Measurements from ENCODE around the gene PKLR. TPM values are rescaled to one million over a fixed set of nuclear protein-coding genes. Genes with fewer than 3 reads are reported as not detected.
"Not testable (repeated sequence)": the region's sequence is repeated elsewhere in the genome, so short reads cannot be mapped to it uniquely, and the experiment has no call there.

The PKLR gene
- total and polyA plus RNA-seq, 2 donors (not counting 1 experiment from before 2014, with no cell fraction given): not detected

DNA sequence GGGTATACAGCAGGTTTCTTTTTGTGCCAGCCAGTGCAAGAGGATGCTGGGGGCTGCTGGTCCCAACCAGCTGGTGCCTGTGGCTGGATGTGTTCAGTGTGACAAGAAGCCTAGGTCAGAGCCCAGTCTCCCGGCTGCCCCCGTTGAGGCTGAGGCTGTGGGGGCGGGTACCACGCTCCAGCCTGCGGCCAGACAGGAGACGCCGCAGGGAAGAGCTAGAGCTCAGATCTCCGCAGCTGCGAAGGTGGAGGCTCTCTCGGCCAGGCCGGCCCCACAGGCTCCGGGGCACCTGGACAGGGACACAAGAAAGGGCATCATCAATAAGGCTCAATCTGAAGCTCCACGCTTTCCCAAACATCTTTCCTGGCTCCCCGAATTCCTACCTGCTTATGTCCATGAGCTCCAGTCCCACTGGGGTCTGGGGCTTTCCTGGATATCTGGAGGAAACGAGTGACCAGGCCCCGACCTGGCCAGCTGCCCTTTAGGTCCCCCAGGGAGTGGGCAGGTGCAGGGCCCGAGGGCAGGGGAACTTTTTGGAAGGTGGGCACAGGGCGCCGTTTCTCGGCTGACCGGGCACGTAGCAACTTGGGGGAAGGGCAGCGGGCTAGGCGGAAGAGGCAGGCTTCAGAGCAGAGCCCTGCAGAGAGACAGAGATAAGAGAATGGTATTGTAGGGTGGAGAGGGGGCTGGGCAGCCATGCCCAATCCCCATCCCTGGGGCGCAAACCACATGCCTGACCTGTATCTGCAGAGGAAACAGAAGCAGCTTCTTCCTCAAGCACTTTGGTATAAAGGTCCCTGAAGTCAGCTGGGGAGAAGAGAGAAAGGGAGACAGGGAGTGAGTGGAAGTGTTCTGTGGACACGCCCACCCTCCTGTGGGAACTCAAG is 53.3 kb downstream of the PKLR start:
- ChIA-PET POLR2A (interaction anchor here (0.6 kb wide), 1 partner anchor 23 kb away, joined by 3 read pairs; no protein-coding TSS in a partner anchor), CTCF (interaction anchor here (0.6 to 5.8 kb wide), 11 partner anchors 13 to 343 kb away, joined by 3 to 71 read pairs (median 4); partner anchors contain the start of genes CLK2, KRTCAP2, MTX1 and SCAMP3)
- H3K27ac Mint-ChIP-seq: no peak overlapping the region

GRCh38 chr1:155246796-155247195 is 54.4 kb downstream of the PKLR start:
- H3K27ac ChIP-seq (ENCODE audit: low read length in 2 of 2): not testable (repeated sequence)

More for the DNA sequence above, 53.3 kb downstream of the PKLR start:
- Histone ChIP-seq H3K9ac (ENCODE audit: low read length) (no peak overlapping the region), H4K20me1 (ENCODE audit: control insufficient read depth, insufficient read depth, low read length, poor library complexity, severe bottlenecking) (no peaks in the 10 kb centered on the region), H3K27me3 (replicated peaks in 1 of 4; ENCODE audit: control extremely low read depth in 1 of 4, control insufficient read depth in 3 of 4, insufficient read depth in 4 of 4, low read length in 3 of 4) (no peaks in the 10 kb centered on the region), H3K27ac (ENCODE audit: low read length in 2 of 2) (no peak overlapping the region), H3K79me2 (ENCODE audit: control insufficient read depth, insufficient read depth, low read length) (no peaks in the 10 kb centered on the region), H3K4me2 (replicated peaks; ENCODE audit: low read depth, low read length, poor library complexity, severe bottlenecking) (no peak overlapping the region), H2AFZ (ENCODE audit: insufficient read depth, low read depth, low read length, poor library complexity, severe bottlenecking) (no peak overlapping the region), H3K36me3 (replicated peaks in 1 of 2; ENCODE audit: control extremely low read depth in 1 of 2, control insufficient read depth in 1 of 2, extremely low read depth in 1 of 2, insufficient read depth in 2 of 2, low read length in 1 of 2) (no peaks in the 10 kb centered on the region), H3K9me3 (ENCODE audit: control extremely low read depth in 1 of 3, control insufficient read depth in 2 of 3, insufficient read depth in 1 of 3, low read length in 2 of 3) (peaks cover 0 to 4% (median 2%) of the 10 kb centered on the region in 3 donors), H3K4me1 (ENCODE audit: control insufficient read depth in 2 of 2, insufficient read depth in 2 of 2, low read length in 2 of 2) (peaks cover 17 to 30% of the 10 kb centered on the region in 2 donors), H3K4me3 (ENCODE audit: control extremely low read depth in 1 of 5, extremely low read depth in 1 of 5, insufficient read depth in 1 of 5, low read depth in 2 of 5, low read length in 4 of 5) (no peak overlapping the region)
- Mint-ChIP-seq H3K4me1 (peaks cover 25% of the 10 kb centered on the region), H3K4me3 (no peak overlapping the region), H3K9me3 (ENCODE audit: insufficient read depth) (no peaks in the 10 kb centered on the region), H3K27me3 (peaks cover 4% of the 10 kb centered on the region)
- no peak for ATAC-seq (ENCODE audit: low read depth)
- intact Hi-C loops (cut with micrococcal nuclease): no loop called here
- TF ChIP-seq, protein P1, sequence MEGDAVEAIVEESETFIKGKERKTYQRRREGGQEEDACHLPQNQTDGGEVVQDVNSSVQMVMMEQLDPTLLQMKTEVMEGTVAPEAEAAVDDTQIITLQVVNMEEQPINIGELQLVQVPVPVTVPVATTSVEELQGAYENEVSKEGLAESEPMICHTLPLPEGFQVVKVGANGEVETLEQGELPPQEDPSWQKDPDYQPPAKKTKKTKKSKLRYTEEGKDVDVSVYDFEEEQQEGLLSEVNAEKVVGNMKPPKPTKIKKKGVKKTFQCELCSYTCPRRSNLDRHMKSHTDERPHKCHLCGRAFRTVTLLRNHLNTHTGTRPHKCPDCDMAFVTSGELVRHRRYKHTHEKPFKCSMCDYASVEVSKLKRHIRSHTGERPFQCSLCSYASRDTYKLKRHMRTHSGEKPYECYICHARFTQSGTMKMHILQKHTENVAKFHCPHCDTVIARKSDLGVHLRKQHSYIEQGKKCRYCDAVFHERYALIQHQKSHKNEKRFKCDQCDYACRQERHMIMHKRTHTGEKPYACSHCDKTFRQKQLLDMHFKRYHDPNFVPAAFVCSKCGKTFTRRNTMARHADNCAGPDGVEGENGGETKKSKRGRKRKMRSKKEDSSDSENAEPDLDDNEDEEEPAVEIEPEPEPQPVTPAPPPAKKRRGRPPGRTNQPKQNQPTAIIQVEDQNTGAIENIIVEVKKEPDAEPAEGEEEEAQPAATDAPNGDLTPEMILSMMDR (IDR thresholded peaks at IDR 0.05): no peak
- no peak for DNase-seq
- WGBS (ENCODE audit: insufficient coverage): 93% methylated on average over 24 of the region's 26 CpGs

More at GRCh38 chr1:155246796-155247195, 54.4 kb downstream of the PKLR start:
- H3K9ac ChIP-seq (ENCODE audit: low read length); H4K20me1 ChIP-seq (ENCODE audit: control insufficient read depth, insufficient read depth, low read length, poor library complexity, severe bottlenecking); H3K27me3 ChIP-seq (replicated peaks in 1 of 4; ENCODE audit: control extremely low read depth in 1 of 4, control insufficient read depth in 3 of 4, insufficient read depth in 4 of 4, low read length in 3 of 4); H3K36me3 ChIP-seq (replicated peaks in 1 of 2; ENCODE audit: control extremely low read depth in 1 of 2, control insufficient read depth in 1 of 2, extremely low read depth in 1 of 2, insufficient read depth in 2 of 2, low read length in 1 of 2); H3K4me3 Mint-ChIP-seq; H2AFZ ChIP-seq (ENCODE audit: insufficient read depth, low read depth, low read length, poor library complexity, severe bottlenecking); DNase-seq; H3K79me2 ChIP-seq (ENCODE audit: control insufficient read depth, insufficient read depth, low read length); ATAC-seq (ENCODE audit: low read depth); H3K27me3 Mint-ChIP-seq; H3K27ac Mint-ChIP-seq; H3K4me3 ChIP-seq (ENCODE audit: control extremely low read depth in 1 of 5, extremely low read depth in 1 of 5, insufficient read depth in 1 of 5, low read depth in 2 of 5, low read length in 4 of 5); H3K4me2 ChIP-seq (replicated peaks; ENCODE audit: low read depth, low read length, poor library complexity, severe bottlenecking); intact Hi-C loops (cut with micrococcal nuclease); POLR2A ChIA-PET; H3K9me3 Mint-ChIP-seq (ENCODE audit: insufficient read depth); H3K9me3 ChIP-seq (ENCODE audit: control extremely low read depth in 1 of 3, control insufficient read depth in 2 of 3, insufficient read depth in 1 of 3, low read length in 2 of 3): not testable (repeated sequence)
- peaks cover 19 to 30% of the 10 kb centered on the region in 2 donors for H3K4me1 ChIP-seq (ENCODE audit: control insufficient read depth in 2 of 2, insufficient read depth in 2 of 2, low read length in 2 of 2)
- WGBS (ENCODE audit: insufficient coverage): no CpG with 5 or more reads among the region's 3 CpGs
- CTCF ChIA-PET: interaction anchor here (0.7 to 5.8 kb wide), 5 partner anchors 20 to 257 kb away, joined by 3 to 46 read pairs (median 4); partner anchors contain the start of genes KRTCAP2, MTX1 and THBS3
- peaks cover 25% of the 10 kb centered on the region for H3K4me1 Mint-ChIP-seq

Data from B cell (primary cell).